Middle frontal gyrus (tissue), 1 donor: Measurements from ENCODE around the gene RNF125.
"Not testable (repeated sequence)": the region's sequence is repeated elsewhere in the genome, so short reads cannot be mapped to it uniquely, and the experiment has no call there.

Experiments
- DNase-seq: peaks from one replicate; pipeline ENCODE4 v3.0.0-alpha.2; 2015; ENCODE audit warnings: low spot score; ENCODE audit errors: extremely low spot score

The RNF125 gene

DNA sequence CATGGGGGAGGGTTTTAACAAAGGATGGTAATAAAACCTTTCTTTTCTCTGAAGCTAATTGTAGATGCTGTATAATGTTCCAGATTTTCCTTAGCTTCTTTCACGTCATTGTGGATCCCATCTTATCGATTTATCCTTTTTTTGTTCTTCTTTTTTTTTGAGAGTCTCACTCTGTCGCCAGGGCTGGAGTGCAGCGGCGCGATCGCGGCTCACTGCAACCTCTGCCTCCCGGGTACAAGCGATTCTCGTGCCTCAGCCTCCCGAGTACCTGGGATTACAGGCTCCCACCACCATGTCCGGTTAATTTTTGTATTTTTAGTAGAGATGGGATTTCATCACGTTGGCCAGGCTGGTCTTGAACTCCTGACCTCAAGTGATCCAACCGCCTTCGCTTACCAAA is 72.2 kb downstream of the RNF125 start:
- DNase-seq = not testable (repeated sequence)

DNA sequence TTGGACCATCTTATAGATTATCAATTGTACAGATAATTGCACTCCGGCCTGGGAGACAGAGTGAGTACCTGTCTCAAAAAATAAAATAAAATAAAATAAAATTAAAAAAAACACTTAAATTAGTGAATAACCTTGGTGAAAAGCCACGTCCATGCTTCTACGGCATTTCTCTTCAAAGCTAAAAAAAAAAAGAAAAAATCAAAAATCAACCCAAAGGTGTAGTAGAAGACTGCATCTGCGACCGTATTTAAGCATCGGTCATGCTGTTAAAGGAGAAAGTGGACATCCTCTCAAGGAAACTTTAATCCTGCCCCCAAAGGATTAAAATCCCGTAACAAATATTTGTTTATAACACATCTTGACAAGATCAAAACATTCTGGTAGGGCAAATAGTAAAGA is 72.7 kb downstream of the RNF125 start:
- DNase-seq = no peak

- peak; percentile 63 for DNase-seq
Measured at GRCh38 chr18:32091724-32092421, 73.2 kb downstream of the RNF125 start, which contains the start of gene RNF138. TSS of gene RNF138 (plus strand) at chr18:32091874. CDS start at chr18:32092777, 903 bp downstream.

DNA sequence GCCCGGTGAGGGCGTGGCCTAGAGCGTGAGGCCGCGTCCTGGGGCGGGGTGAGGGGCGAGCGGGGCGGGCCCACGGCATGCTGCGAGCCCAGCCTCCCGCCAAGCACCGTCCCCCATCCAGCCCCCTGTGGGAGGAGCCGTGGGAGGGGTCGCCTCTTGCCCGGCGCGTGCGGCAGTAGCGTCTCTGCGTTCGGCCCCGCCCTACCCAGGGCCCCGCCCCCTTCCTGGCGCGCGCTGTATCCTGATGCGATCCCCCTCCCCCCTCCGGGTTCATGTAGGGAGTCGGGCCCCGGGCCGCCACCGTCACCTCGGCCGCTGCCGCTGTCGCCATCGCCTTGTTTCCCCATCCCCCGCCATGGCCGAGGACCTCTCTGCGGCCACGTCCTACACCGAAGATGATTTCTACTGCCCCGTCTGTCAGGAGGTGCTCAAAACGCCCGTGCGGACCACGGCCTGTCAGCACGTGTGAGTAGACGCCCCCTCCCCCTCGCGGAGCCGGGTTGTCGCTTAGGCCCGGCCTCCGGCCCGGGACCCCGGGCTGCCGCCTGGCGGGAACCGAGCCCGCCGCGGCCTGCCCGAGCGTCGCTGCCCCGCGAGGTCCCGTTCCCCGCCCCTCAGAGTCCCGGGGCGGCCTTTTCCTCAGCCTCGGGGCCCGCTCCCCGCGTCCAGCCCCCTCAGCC is 73.9 kb downstream of the RNF125 start:
- peak; percentile 95 for DNase-seq

- DNase-seq = no peak
Measured at GRCh38 chr18:32093102-32093511, 74.5 kb downstream of the RNF125 start.

DNA sequence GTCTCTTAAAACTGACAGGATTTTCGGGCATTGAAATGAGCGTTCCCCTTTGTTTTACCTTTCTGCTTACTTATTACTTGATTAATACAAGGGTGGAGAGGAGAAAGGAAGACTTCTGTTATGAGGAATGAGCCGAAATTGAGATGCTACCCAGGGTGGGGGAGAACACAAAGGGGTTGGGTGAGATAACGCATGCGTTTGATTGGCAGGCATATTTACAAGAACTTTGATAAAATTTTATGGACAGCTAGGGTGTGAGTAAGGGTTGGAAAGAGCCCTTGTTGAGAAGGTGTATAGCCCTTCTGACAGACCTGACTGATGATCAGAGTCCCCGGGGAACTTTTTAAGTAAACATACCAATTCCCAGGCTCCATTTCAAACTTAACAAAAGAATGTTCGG is 74.9 kb downstream of the RNF125 start:
- no peak for DNase-seq

DNA sequence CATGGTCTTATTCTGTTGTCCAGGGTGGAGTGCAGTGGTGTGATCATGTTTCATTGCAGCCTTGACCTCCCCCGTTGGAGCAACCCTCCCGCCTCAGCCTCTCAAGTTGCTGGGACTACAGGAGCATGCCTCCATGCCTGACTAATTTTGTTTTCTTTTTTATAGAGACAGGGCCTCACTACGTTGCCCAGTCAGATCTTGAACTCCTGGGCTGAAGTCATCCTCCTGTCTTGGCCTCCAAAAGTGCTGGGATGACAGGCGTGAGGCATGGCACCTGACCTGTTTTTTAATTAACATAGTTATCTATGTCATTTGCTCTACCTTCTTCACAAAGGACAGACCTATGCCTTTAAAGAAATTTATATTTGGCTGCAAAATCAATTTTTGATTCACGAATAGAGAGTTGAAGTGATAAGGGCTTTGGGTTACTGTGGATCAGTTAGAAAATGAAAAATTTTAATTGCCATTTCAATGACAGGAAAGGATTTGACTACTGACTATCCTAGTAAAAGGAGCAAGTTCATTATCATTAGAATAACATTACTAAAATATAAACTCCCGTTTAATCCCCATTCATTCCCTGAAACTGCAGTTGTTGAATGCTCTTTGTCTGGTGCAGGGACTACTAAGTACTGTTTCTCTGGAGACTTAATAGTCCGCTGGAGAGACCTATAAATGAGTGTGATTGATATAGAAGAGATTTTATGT is 76.7 kb downstream of the RNF125 start:
- no peak for DNase-seq

- no peak for DNase-seq
Measured at GRCh38 chr18:32095900-32096229, 77.2 kb downstream of the RNF125 start.

DNA sequence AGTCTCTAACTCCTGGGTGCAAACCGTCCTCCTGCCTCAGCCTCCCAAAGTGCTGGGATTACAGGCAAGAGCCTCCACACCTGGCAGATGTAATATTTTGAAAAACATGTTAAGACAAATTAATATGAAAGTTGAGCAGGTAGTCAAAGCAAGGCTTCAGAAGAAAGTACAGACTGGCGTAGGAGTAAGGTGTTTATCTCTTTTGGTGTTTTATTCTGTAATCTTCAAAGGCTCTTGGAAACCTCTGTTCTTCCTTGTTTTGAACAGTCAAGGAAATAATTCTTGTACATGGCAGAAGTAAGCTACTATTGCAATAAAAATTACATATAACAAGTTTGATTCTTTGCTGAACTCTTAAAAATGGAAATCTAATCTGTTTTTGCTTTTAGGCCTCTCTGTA is 78.3 kb downstream of the RNF125 start:
- no peak for DNase-seq

- no peak for DNase-seq
Measured at GRCh38 chr18:32104516-32104915, 85.9 kb downstream of the RNF125 start.

DNA sequence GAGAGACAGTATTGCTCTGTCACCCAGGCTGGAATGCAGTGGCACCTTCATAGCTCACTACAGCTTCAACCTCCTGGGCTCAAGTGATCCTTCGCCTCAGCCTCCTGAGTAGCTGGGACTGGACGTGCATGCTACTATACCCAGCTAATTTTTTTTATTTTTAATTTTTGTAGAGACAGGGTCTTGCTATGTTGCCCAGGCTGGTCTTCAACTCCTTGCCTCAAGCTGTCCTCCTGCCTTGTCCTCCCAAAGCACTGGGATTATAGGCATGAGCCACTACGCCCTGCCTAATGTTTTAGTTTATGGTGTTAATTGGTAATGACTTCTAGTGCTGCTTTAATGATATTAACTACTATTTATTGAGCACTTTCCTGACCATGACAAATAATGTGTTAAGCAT is 91.4 kb downstream of the RNF125 start:
- no peak for DNase-seq

DNA sequence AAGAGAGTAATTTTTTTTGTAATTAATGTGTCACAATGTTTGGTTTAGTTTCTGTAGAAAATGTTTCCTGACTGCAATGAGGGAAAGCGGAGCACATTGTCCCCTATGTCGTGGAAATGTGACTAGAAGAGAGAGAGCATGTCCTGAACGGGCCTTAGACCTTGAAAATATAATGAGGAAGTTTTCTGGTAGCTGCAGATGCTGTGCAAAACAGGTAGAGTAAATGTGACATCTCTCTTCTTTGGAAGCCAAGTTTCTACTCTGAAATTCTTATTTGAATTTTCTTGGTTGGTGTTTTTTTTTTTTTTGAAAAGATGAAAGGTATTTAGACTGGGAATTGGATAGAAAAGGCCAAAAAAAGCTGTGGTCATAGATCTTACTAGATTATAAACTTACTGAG is 93.1 kb downstream of the RNF125 start:
- no peak for DNase-seq

GRCh38 chr18:32112826-32113225 is 94.2 kb downstream of the RNF125 start:
- DNase-seq = no peak

DNA sequence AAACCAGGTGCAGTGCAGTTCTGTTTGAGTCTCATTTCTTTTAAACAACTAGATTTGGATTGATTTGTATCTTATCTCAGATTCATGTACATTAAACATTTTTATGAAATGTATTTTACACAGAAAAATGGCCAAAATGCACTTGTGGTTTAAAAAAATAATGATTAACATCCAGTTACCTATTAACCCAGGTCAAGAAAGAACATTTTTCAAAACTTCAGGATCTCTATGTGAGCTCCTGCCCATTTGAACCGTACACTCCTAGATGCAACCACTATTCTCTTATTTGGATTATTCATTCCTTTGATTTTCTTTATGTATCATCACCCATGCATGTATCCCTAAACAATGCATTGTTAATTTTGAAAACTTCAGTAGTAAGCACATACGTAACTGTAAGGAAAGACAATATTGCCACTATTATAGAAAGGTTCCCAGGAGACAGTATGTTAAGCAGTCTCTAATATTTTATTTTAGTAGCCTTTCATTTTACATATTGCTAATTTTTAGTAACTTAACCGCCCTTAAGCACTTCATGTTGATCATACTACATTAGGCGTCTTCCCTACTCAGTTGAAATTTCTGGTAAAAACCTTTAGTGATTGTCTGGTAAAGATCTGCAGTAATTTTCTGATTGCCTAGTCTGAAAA is 95.8 kb downstream of the RNF125 start:
- DNase-seq = no peak

- DNase-seq = no peak
Measured at GRCh38 chr18:32122039-32122438, 103.4 kb downstream of the RNF125 start.
